GM12891 (cell line): Measurements from ENCODE around the gene DNAI1.

Experiments
- PAX5 ChIP-seq: IDR thresholded peaks from 2 replicates; pipeline ENCODE4 v1.6.1; 2011; ENCODE audit warnings: low read length, moderate library complexity, mild to moderate bottlenecking; ENCODE audit not compliant: insufficient read depth, severe bottlenecking
- POLR2A ChIP-seq: IDR thresholded peaks from 2 replicates; pipeline ENCODE4 v1.6.1; 2011; ENCODE audit warnings: low read depth, low read length, control low read depth
- POLR2AphosphoS5 ChIP-seq: IDR thresholded peaks from 2 replicates; pipeline ENCODE4 v1.6.1; 2011; ENCODE audit warnings: low read depth, low read length, control low read depth
- SPI1 ChIP-seq: IDR thresholded peaks from 2 replicates; pipeline ENCODE4 v1.6.1; 2011; ENCODE audit warnings: low read depth, low read length, control low read depth
- TAF1 ChIP-seq: IDR thresholded peaks from 2 replicates; pipeline ENCODE4 v1.6.1; 2011; ENCODE audit warnings: low read depth, low read length, control low read depth

GRCh38 chr9:34520505-34521385, 62.1 kb downstream of the DNAI1 start:
- TF ChIP-seq TAF1 (no peak), POLR2AphosphoS5 (no peak), POLR2A (no peak), PAX5 (no peak), SPI1 (no peak)
